K562 (cell line): ENCODE measurements around the gene RPS19BP1. TPM values are rescaled to one million over a fixed set of nuclear protein-coding genes. Genes with fewer than 3 reads are reported as not detected.

ENCODE experiments used
- CXXC5 ChIP-seq: fragments of 250-450 bp; sonication (Bioruptor Pico); IDR thresholded peaks from 2 replicates; pipeline ENCODE4 v1.8.0; 2022; ENCODE audit warnings: inconsistent platforms, mild to moderate bottlenecking, moderate library complexity
- ELF2 ChIP-seq: fragments of 250-450 bp; sonication (Bioruptor Pico); IDR thresholded peaks from 2 replicates; pipeline ENCODE4 v1.5.0; 2021; ENCODE audit warnings: mild to moderate bottlenecking
- ELK1 ChIP-seq: sonication (generic); formaldehyde crosslinking; IDR thresholded peaks from 2 replicates; pipeline ENCODE4 v1.8.1; 2022; ENCODE audit warnings: missing genetic modification reagents
- HLTF ChIP-seq: fragments of 450-650 bp; IDR thresholded peaks from 2 replicates; pipeline ENCODE4 v1.6.1; 2016
- LEF1 ChIP-seq: fragments of 450-650 bp; IDR thresholded peaks from 2 replicates; pipeline ENCODE4 v1.6.1; 2016; ENCODE audit warnings: mild to moderate bottlenecking
- MGA ChIP-seq: fragments of 450-650 bp; IDR thresholded peaks from 2 replicates; pipeline ENCODE4 v1.6.1; 2016; ENCODE audit warnings: mild to moderate bottlenecking, moderate library complexity
- NRF1 ChIP-seq, 2 experiments: fragments of 450-650 bp; IDR thresholded peaks in 1 of 2; conservative IDR thresholded peaks in 1 of 2; 2 replicates each; pipeline ENCODE4 v1.6.1; 2014; ENCODE audit warnings: mild to moderate bottlenecking in 2 of 2
- POLR2A ChIP-seq: fragments of 450-650 bp; conservative IDR thresholded peaks from 2 replicates; pipeline ENCODE4 v1.6.1; 2016
- RBBP5 ChIP-seq: fragments of 200-600 bp; sonication (generic); IDR thresholded peaks from 2 replicates; pipeline ENCODE4 v1.6.1; 2012; ENCODE audit warnings: borderline replicate concordance, mild to moderate bottlenecking, low read length, control low read depth, inconsistent platforms; ENCODE audit not compliant: insufficient read depth, poor library complexity, severe bottlenecking
- SIN3B ChIP-seq: fragments of 450-650 bp; IDR thresholded peaks from 2 replicates; pipeline ENCODE4 v1.6.1; 2017; ENCODE audit warnings: low read depth, mild to moderate bottlenecking, moderate library complexity
- TCFL5 ChIP-seq: fragments of 250-450 bp; sonication (Bioruptor Pico); conservative IDR thresholded peaks from 2 replicates; pipeline ENCODE4 v1.6.1; 2021; ENCODE audit warnings: mild to moderate bottlenecking, moderate library complexity, matching md5 sums
- ZC3H8 ChIP-seq: fragments of 450-650 bp; IDR thresholded peaks from 2 replicates; pipeline ENCODE4 v1.6.1; 2017
- polyA plus RNA-seq, 8 experiments: library from polyadenylated mRNA; depleted of rRNA in 4 of 8; stranded (reverse) in 5 of 8; unstranded in 3 of 8; fragments of >200 nt; fragmentation: Nextera tagmentation in 2 of 8; fragmentation: Illumina TruSeq in 1 of 8; extraction: Ambion mirVana in 2 of 8; extraction: Trizol in 1 of 8; gene quantifications; 2 replicates each; pipeline versions ENCODE4 v1.2.1 to v1.2.3, GENCODE V29; 2011 to 2014; ENCODE audit warnings: inconsistent platforms in 1 of 8, missing spikeins in 1 of 8
- total RNA-seq, 7 experiments: library from RNA; depleted of rRNA in 6 of 7; stranded (reverse); fragments of >200 nt in 6 of 7; fragmentation: Illumina TruSeq in 2 of 7; extraction: Trizol in 2 of 7; gene quantifications; 2 replicates each; pipeline versions ENCODE4 v1.2.1 to v1.2.3, GENCODE V29; 2011 to 2021; ENCODE audit warnings: low replicate concordance in 1 of 7
- TF ChIP-seq, protein P1 (sequence below): fragments of 250-450 bp; sonication (Bioruptor Pico); IDR thresholded peaks from 2 replicates; pipeline ENCODE4 v1.8.0; 2022; ENCODE audit warnings: moderate library complexity, mild to moderate bottlenecking, inconsistent platforms
- TF ChIP-seq, protein P2 (sequence below): IDR thresholded peaks from 2 replicates; pipeline ENCODE4 v1.6.1; 2011; ENCODE audit not compliant: insufficient read length; ENCODE audit errors: extremely low read depth

Gene RPS19BP1
- total and polyA plus RNA-seq, 9 of the 15 experiments (the other 6 are each of a cell fraction or from before 2014, with no cell fraction given), result 3.0 to 223 (median 84.3) TPM

DNA sequence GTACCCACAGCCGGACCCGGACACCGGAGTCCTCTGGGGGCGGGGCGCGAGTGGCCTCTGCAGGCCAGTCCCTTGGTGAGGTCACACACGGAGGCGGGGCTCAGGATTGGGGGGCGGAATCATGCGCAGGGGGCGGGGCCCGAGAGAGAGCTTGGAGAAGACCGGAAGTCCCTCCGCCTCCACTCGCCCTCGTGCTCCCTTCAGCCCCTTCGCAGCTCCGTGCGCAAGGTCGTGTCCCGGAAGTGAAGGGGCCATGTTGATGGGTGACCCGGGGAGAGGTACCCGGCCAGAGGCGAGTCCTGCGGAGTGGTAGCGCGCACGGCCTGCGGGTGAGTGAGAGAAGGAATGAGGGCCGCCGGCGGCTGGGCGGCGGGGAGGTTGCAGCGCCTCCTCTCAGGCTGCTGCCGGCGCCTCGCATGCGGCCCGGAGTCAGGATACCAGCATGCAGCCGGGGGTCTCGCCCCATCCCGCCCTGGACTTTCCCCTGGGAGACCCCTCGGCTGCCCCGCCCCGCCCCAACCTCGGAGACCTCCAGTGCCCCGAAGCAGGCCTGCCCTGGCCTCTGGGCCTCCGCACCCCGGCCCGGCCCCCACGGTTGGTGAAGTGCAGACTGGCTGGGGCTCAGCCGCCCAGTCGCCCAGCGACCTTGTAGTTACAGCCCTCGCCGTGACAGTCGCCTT lies 30.3 kb downstream of the RPS19BP1 start, which contains the start of gene MIEF1 (continued):
- peak; percentile 56 for TF ChIP-seq MGA
- TF ChIP-seq NRF1 (conservative IDR thresholded peaks at IDR 0.05 in 1 of 2, IDR thresholded peaks at IDR 0.05 in 1 of 2), result peak; percentile 92 to 93
- TF ChIP-seq ZC3H8, result no peak
- no peak for TF ChIP-seq TCFL5 (CRISPR knock-in tag)
- TF ChIP-seq, protein P1, sequence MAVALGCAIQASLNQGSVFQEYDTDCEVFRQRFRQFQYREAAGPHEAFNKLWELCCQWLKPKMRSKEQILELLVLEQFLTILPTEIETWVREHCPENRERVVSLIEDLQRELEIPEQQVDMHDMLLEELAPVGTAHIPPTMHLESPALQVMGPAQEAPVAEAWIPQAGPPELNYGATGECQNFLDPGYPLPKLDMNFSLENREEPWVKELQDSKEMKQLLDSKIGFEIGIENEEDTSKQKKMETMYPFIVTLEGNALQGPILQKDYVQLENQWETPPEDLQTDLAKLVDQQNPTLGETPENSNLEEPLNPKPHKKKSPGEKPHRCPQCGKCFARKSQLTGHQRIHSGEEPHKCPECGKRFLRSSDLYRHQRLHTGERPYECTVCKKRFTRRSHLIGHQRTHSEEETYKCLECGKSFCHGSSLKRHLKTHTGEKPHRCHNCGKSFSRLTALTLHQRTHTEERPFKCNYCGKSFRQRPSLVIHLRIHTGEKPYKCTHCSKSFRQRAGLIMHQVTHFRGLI (CRISPR knock-in tag), result no peak
- no peak for TF ChIP-seq LEF1
- peak; percentile 73 for TF ChIP-seq POLR2A
- TF ChIP-seq ELK1, result no peak
- TF ChIP-seq SIN3B, result 0 out of 2 replicates have a peak, but pooled peaks have one; percentile 51
- TF ChIP-seq HLTF, result no peak
- TF ChIP-seq, protein P2, sequence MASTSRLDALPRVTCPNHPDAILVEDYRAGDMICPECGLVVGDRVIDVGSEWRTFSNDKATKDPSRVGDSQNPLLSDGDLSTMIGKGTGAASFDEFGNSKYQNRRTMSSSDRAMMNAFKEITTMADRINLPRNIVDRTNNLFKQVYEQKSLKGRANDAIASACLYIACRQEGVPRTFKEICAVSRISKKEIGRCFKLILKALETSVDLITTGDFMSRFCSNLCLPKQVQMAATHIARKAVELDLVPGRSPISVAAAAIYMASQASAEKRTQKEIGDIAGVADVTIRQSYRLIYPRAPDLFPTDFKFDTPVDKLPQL, result no peak
- TF ChIP-seq CXXC5 (CRISPR knock-in tag), result peak; percentile 77
- TF ChIP-seq ELF2 (CRISPR knock-in tag), result peak; percentile 33; the same call in 1 of the 2 replicates
- TF ChIP-seq RBBP5, result peak; percentile 71
